Adrenal gland (tissue), 5 donors: ENCODE measurements around the gene ADCY5.

Source experiments
- POLR2A ChIP-seq, 2 donors: fragments of 450-650 bp; IDR thresholded peaks; one replicate each; pipeline ENCODE4 v1.6.1; 2017; ENCODE audit warnings: antibody characterized with exemption in 2 of 2, mild to moderate bottlenecking in 2 of 2, moderate library complexity in 1 of 2
- TF ChIP-seq, protein P1 (sequence below), 6 experiments: fragments of 450-650 bp in 4 of 6; fragments of 200-600 bp in 2 of 6; sonication (generic) in 1 of 6; IDR thresholded peaks; 1 replicate in 5 of 6; 2 replicates in 1 of 6; pipeline versions ENCODE4 v1.5.1 to v1.8.0; 2016 to 2021; ENCODE audit warnings: antibody characterized with exemption in 6 of 6, mild to moderate bottlenecking in 2 of 6, moderate library complexity in 1 of 6
- donor health status: DM: no; HTN: no; CAD: no.

DNA sequence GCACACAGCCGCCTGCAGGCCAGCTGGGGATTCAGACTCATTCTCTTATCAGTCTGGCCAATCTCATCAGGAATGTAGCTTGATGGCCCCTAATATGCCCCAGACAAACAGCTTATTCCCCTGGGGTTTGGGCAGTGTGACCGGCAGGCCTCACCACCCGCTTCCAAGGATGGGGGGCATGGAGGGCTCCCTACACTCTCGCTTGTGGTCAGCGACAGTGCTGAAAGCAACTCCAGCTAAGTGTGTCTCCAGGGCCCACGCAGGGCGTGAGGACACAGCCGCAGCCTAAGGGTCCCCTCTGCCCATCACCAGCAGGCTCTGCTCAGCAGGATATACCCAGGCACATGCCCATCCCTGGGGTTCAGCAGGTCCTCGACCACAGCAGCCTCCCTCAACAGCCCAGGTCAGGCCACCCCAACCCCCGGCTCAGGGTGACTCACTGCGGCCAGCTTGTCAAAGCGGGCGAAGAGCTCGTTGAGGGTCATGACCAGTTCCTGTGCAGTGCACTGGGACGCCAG lies 116.7 kb downstream of the ADCY5 start:
- TF ChIP-seq, protein P1, sequence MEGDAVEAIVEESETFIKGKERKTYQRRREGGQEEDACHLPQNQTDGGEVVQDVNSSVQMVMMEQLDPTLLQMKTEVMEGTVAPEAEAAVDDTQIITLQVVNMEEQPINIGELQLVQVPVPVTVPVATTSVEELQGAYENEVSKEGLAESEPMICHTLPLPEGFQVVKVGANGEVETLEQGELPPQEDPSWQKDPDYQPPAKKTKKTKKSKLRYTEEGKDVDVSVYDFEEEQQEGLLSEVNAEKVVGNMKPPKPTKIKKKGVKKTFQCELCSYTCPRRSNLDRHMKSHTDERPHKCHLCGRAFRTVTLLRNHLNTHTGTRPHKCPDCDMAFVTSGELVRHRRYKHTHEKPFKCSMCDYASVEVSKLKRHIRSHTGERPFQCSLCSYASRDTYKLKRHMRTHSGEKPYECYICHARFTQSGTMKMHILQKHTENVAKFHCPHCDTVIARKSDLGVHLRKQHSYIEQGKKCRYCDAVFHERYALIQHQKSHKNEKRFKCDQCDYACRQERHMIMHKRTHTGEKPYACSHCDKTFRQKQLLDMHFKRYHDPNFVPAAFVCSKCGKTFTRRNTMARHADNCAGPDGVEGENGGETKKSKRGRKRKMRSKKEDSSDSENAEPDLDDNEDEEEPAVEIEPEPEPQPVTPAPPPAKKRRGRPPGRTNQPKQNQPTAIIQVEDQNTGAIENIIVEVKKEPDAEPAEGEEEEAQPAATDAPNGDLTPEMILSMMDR (IDR thresholded peaks at IDR 0.05) = no peak
- no peak for TF ChIP-seq POLR2A (IDR thresholded peaks at IDR 0.05)
